NCI-H2227 (cell line): ENCODE data around the gene SH2B3.

Experiments
- DNase-seq: peaks from one replicate; lab custom pipeline; 2025; ENCODE audit not compliant: unreplicated experiment; lab: John Stamatoyannopoulos, UW

SH2B3 gene

DNA sequence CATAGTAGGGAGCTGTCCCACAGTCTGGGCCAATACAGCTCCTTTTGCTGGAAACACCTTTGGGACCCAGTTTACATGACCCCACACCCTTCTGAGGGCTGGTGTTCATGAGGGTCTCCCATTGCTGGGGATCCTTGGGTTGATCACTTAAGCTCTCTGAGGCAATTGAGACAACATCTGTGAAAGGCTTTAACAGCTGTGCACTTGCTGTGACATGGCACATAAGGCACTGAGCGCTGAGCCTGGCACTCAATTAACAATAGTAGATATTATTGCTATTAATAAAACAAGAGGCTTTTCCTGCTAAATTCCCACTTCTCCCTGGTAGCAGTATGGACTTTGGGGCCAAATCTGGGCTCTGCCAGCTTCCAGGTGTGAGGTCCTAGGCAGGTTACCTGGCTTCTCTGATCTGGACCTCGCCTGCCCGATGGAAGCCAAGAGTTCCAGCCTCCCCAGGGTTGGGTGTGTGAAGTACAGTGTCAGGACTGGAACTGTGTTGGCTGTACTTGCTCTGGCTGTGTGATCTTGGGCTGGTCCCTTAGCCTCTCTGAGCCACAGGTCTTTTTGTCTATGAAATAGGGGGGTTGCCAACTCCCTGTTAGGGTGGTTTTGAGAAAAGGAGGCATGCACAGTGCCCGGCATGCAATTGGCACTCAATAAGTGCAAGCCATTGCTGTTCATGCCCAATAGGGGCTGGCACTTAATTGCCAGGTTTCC lies 3.1 kb downstream of the SH2B3 start:
- no peak for DNase-seq

DNA sequence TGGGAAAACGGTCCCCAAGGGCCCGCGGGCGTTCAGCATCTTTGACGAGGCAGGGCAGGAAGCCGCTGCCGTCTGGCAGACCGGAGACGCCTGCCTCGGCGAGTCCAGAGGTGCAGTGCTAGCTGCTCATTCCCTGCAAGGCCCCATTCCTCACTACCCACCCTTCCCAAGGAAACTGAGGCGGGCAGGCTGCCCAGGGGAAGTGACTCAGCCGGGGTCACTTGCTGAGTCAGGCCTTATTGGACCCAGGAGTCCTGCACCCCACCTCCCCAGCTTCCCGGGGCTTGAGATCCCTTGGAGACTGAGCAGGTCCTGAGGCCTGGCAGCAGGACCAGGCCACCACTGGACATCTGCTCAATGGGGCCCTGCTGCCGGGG lies 3.7 kb downstream of the SH2B3 start:
- DNase-seq = no peak

DNA sequence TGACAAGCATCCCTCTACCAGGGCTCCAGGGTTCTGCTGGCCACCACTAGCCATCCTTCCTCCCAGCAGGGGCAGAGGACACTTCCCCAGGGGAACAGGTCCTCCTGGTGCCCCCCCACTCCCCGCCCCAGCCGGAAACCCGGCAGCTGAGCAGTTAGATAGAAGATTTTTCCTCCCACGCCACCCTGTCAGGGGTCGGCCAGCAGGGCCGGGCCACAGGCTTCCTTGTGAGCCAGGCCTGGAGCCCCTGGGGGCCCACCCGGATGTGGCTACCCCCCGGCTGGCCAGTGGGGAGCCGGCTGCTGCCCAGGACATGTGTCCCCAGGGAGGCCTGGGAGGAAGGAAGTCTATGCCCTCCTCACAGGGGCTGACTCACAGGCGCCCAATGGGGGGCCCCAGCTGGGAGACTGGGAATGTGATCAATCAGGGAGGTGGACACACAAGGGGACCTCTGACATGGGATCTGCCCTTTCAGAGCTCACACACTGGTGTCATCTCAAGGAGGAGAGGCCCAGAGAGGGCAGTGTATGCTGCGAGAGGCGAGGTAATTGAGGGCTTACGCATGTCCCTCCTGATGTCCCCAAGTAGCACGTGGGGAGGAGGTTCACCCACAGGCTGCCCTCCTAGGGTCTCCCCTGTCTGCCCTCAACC lies 4.2 kb downstream of the SH2B3 start:
- DNase-seq = no peak

DNA sequence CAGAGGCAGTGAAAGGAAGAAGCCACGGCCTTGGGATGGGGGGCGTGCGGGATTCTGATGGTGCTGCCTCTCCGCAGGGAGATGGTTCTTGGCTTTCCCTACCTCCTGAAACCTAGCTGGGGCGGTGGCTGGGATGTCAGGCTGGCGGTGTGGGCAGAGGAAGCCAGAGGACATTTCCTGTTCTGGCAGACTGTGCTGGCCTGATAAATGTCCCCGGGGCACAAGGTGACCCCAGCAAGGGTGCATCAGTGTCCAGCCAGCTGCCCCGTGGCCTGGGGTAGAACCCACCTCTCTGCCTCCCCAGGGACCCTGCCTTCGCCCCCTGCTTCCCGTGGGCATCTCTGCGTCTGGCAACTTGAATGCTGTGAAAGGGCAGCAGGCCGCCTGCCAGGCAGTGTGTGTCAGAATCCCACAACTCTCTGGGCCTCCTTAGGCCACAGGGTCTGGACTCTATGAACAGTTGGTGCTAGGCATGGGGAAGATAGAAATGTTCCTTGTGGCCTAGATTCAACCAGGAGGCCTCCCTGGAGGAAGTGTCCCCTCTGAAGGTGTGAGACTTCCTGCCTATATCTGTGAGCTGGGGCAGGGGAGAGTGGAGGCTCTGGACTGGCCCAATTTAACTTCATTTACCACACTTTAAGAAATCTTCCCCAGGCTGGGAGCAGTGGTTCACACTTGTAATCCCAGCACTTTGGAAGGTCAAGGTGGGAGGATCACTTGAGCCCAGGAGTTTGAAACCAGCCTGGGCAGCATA lies 4.9 kb downstream of the SH2B3 start:
- DNase-seq = no peak

DNA sequence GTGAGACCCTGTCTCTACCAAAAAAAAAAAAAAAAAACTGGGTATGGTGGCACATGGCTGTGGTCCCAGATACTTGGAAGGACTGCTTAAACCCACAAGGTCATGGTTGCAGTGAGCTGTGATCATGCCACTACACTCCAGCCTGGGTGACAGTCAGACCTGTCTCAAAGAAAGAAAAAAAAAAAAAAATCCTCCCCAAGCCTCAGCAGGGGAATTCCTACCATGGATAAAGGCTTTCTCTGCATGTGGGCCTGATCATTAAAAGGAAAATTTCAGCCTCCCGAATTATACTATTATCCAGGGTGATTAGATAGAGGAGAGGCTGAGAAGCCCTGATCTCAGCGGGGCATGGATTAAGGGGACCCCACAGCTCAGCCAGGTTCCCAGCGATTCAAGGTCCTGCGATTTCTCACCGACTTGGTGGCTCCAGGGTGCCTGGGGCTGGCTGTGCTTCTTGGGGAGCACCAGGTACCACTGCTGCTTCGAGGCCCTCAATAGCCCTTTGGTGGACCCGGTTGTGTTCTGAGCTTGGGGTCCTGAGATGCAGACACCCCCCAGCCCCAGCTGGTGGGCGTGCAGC lies 5.6 kb downstream of the SH2B3 start:
- no peak for DNase-seq

DNA sequence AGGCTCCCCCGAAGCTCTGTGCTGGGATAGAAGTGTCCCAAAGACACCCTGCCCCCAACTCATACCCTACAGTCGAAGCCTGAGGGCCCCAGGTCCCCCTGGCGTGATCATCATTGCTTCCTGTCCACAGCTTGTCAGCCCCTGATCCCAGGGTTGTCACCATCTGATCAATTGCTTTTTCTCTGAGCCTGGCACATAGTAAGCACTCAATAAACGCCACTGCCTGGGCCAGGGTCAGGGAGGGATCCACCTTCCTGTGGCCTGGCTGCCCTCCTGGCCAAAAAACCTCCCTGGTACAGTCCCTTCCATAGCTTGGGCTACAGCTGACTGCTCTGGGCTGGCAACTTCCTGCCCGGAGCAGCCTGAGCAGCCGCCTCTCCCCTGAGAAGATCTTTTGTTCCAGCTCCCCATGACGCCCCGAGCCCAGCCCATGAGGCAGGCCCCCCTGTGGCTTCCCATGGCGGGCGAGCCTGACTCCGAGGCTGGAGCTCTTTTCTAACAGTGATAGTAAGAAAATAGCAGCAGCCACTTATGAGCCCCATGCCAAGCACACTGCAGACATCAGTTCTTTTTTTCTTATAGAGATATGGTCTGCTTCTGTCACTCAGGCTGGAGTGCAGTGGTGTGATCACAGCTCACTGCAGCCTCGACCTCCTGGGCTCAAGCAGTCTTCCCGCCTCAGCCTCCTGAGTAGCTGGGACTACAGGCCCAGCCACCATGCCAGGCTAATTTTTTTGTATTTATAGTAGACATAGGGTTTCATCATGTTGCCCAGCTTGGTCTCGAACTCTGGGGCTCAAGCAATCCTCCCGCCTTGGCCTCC lies 6.5 kb downstream of the SH2B3 start:
- DNase-seq = peak; percentile 47

DNA sequence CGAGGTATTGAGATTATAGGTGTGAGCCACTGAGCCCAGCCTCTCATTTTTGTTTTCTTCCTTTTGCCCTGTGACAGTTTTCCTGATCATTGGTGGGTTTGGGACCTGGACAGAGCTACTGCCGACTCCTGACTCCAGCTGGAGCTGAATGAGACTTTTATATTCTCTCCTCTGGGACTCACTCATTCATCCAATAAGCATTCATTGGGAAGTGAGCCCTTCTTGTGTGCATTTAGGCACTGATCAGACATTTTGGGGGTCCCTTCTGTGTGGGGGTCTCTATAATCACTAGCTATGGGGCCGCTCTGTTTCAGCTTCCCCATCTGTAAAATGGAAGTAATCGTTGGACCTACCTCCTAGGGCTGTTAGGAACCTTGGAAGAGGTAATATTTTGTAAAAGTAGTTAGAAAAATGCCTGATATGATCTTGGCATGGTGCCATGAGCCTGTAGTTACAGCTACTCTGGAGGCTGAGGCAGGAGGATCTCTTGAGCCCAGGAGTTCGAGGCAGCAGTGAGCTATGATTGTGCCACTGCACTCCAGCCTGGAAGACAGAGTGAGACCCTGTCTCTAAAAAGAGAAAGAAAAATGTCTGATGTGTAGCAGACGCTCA lies 7.2 kb downstream of the SH2B3 start:
- no peak for DNase-seq

DNA sequence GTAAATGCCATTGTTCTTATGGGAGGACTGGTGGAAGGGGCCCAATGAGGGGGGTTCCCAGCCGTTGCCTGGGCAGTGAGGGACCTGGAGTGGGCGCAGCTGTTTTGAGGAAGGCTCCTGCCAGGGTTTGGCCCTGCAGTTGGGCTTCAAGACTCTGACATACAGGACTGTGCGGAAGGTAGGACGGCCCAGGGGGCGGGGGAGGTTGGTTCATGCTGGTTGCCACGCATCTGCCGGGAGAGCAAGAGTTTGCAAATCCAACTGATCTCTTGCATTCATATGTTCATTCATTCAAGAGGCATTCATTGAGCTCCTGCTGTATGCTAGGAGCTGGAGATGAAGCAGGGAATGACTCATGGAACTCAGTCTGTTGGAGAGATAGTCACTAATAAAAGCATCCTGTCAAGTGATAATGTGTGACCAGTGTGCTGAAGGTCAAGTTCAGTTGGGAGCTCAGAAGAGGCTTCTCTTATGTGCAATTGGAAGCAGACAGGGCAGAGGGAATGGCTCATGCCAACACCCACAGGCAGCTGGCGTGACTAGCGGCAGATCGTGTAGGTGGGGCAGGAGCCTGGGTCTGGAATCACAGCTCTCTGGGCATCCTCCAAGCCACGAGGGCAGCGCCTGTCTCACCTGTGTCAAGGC lies 7.8 kb downstream of the SH2B3 start:
- peak; percentile 30 for DNase-seq

DNA sequence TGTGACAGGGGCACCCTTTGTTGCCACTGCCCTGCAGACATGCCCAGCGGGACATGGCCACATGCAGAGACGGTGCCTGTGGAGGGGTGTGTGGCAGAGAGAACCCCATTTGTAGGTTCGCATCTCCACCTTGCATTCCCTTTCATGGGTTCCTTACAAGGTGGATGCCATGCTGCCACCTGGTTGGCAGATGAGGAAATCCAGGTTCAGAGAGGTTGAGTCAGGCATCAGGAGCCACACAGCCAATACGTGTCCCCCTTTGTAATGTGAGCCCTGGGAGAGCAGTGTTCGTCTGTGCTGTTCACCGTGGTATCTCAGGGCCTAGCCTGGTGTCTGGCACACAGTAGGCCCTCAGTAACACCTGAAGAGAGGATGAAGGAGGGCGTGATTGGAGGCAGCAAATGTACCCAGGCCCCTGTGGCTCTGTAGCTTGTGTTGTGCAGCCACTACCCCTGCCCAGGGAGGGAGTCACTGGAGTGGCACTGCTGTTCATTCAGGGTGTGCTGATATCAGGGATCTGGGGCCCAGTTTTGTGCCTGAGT lies 9.1 kb downstream of the SH2B3 start:
- no peak for DNase-seq

DNA sequence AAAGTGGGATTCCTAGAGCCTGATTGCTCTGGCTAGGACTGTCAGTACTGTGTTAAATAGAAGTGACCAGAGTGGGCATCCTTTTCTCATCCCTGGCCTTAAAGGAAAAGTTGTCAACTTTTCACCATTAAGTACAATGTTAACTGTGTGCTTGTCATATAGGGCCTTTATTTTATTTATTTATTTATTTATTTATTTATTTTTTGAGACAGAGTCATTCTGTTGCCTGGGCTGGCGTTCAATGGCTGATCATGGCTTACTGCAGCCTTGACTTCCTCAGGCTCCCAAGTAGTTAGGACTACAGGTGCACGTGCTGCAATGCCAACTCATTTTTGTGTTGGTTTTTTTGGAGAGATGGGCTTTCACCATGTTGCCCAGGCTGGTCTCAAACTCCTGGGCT lies 11.6 kb downstream of the SH2B3 start:
- no peak for DNase-seq

DNA sequence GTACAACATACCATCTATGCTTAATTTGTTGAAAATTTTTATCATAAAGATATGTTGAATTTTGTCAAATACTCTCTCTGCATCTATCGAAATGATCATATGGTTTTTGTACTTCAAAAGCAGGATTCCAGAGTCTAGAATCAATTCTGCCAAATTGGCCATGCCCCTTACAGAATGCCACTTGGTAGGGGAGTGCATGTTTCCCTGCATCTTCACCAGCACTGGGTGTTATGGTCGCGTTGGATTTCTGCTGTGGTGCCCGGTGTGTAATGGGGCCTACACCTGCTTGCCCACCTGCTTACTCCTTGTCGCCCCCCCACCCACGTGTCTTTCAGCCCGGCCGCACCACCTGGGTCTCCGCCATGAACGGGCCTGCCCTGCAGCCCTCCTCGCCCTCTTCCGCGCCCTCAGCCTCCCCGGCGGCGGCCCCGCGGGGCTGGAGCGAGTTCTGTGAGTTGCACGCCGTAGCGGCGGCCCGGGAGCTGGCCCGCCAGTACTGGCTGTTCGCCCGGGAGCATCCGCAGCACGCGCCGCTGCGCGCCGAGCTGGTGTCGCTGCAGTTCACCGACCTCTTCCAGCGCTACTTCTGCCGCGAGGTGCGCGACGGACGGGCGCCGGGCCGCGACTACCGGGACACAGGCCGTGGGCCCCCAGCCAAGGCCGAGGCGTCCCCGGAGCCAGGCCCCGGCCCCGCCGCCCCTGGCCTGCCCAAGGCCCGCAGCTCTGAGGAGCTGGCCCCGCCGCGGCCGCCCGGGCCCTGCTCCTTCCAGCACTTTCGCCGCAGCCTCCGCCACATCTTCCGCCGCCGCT lies 12.3 kb downstream of the SH2B3 start:
- no peak for DNase-seq

DNA sequence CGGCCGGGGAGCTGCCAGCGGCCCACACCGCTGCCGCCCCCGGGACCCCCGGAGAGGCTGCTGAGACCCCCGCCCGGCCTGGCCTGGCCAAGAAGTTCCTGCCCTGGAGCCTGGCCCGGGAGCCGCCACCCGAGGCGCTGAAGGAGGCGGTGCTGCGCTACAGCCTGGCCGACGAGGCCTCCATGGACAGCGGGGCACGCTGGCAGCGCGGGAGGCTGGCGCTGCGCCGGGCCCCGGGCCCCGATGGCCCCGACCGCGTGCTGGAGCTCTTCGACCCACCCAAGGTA lies 12.8 kb downstream of the SH2B3 start:
- no peak for DNase-seq

DNA sequence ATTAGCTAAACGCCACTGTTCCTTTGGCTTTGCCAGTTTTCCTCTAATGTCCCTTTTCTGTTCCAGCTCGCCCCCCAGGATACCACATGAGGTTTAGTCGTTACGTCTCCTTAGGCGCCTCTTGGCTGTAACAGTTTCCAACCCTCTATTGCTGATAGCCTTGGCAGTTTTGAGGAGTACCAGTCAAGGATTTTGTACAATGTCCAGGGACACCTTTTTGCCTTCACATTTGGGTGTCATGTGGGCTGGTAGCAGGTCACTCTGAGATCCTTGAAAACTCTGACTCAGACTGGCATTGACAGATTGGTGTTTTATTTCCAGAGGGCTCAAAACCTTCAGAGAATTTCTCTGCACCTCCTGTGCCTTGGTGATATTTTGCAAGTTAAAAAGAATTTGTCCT lies 14.1 kb downstream of the SH2B3 start:
- DNase-seq = no peak

DNA sequence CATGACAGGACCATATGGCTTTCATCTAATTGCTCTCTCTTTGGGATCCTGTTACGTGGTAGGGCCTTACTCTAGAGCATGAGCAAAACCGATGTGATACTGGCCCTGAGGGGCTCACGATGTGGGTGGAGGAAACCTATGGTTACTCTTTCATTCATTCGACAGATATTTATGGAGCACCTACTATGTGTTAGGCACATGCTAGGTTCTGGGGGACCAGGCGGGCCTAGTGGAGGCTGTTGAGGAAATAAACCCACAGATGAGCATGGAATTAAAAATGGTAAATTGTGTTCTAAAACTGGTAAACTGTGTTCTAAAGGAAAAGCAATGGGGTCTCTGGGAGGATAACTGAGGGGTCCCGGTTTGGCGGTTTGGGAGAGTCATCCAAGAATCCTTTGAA lies 14.8 kb downstream of the SH2B3 start:
- DNase-seq = no peak

DNA sequence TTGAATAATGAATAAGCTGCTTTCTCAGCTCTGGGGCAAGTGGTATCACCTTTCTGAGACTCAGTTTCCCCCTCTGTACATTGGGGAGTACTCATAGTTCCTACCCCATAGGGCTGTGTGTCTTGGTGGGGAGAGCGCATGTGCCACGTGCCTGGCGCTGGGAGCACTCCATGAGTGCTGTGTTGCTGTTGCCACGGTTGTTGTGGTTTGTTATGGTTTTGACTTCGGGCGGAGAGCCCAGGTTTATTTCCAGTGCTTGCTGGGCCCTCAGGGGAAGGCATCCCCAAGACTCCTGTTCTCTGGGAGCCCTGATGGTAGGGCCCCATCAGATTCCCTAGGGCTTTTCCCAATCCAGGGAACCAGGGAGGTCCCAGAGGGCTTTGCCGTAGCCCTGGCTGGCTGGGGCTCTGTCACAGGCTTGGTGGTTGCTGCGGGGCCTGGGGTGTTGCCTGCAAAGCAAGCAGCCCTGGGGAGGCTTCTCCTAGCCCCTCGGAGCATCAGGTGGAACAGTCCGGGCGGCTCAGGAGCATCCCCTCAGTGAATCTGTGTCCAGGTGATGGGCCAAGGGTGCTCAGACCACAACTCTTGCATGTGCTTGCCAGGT lies 18.6 kb downstream of the SH2B3 start:
- DNase-seq = no peak

DNA sequence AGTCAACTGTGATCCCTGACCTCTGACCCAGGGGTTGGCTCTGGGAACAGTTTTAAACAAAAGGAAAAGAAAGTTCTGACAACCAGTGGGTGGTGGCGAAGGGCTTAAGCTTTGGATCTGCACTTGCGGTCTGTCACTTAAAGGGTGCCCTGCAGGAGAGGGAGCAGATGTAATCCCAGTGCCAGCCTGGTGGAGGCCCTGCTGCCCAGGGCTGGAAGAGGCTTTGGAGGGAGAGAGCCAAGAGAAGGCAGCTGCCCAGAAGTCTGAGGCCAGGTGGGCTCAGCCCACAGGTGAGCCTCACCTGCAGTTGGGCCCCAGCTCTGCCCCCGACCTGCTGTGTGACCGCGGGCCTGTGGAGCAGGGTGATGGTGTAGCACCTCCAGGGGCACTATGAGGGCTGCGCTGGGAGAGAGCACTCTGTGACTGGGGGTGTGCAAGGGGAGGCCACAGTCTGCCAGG lies 19.1 kb downstream of the SH2B3 start:
- no peak for DNase-seq

DNA sequence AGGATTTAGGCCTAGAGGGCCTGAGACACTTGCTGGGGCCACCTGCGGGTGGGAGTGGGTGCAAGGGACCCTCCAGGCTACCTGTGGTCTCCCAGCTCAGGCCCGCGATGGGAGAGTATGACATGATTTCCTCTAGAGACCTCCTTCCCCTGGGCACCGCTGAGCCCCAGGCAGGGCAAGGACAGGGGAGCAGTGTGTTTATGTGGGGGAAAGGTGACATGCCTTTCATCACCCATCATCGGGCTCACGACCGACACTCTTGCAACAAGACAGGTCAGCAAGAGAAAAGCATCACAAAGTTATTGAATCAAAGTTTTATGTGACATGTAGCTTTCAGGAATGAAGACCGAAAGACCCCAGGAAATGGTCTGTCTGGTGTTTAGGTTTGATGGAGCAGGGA lies 19.9 kb downstream of the SH2B3 start:
- DNase-seq = no peak

DNA sequence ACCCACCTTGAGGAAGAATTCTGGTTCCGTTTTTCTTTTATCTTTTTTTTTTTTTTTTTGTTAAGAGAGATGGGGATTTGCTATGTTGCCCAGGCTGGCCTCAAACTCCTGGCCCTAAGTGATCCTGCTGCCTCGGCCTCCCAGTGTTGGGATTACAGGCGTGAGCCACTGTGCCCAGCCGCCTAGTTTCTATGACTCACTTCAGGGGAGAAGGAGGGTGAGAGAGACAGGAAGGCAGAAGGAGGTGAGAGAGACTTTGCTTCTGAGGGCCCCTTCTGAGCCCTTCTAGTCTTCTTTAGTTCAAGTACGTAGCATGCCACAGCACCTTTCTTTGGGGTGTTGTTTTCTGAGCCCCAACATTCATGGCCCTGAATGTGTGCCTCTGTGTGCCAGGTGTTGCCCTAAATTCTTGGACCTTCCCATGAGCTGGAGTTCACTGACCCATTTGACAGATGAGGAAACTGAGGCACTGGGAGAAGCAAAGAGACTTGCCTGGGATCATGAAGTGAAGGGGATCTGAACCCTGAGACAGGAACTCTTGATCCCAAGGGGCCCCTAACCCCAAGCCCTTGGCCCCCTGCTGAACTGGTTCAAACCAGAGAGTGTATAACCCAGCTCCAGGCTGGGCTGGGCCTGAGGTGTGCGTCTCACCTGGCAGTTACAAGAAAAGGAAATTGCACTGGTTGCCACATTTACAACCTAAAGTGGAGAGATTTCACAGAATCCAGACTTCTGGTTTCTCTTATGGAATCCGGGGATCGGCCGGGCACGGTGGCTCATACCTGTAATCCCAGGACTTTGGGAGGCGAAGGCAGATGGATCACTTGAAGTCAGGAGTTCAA lies 20.8 kb downstream of the SH2B3 start:
- no peak for DNase-seq
